Measurements from ENCODE around the gene GABRB2. TPM values are rescaled to one million over a fixed set of nuclear protein-coding genes. Genes with fewer than 3 reads are reported as not detected.

Gene GABRB2
- total RNA-seq, 1 experiment from 2014 or later, result not detected

DNA sequence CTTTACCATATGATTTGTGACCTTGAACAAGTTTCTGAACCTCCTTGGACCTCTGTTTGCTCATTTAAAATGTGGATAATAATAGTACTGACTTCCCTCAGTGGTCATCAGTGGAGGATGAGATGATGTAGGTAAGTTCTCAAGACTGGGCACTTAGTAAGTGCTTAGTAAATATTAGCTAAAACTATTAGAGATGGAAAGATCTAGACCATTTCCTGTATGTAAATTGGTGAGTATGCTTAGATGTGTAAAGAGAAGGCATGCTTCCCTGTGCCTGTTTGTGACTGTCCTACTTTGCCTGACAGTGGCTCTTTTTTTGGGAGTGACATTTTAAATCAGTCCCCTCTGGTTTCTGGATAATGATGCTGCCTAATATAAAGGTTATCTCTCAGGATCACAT lies 288.1 kb downstream of the GABRB2 start:
- Histone ChIP-seq H3K27ac (ENCODE audit: low read depth, low read length) (no peak overlapping the region), H4K20me1 (ENCODE audit: insufficient read depth) (no peaks in the 10 kb centered on the region), H3K9me3 (ENCODE audit: control insufficient read depth in 1 of 2, insufficient read depth in 1 of 2, low read depth in 1 of 2, low read length in 2 of 2) (peaks cover 0 to 15% of the 10 kb centered on the region in 2 experiments; a peak in 1 of 4 replicates), H3K4me2 (ENCODE audit: low read length) (no peak overlapping the region), H3K4me3 (replicated peaks in 1 of 2; ENCODE audit: low read depth in 1 of 2, low read length in 2 of 2) (no peak overlapping the region), H3K9me2 (ENCODE audit: insufficient read depth) (no peaks in the 10 kb centered on the region), H3K36me3 (ENCODE audit: control insufficient read depth in 1 of 2, insufficient read depth in 2 of 2, low read length in 2 of 2) (no peaks in the 10 kb centered on the region), H3K79me2 (ENCODE audit: insufficient read depth, low read length) (no peaks in the 10 kb centered on the region), H3K4me1 (ENCODE audit: control insufficient read depth in 1 of 2, insufficient read depth in 2 of 2, low read length in 2 of 2) (no peaks in the 10 kb centered on the region), H2AFZ (ENCODE audit: low read depth, low read length, poor library complexity, severe bottlenecking) (no peak overlapping the region), H3K27me3 (ENCODE audit: insufficient read depth, low read length) (no peaks in the 10 kb centered on the region), H3K9ac (ENCODE audit: low read length) (no peak overlapping the region)
- no peak for TF ChIP-seq ZNF274 (IDR thresholded peaks at IDR 0.05; ENCODE audit: low read depth, low read length)
- TF ChIP-seq, protein P1, sequence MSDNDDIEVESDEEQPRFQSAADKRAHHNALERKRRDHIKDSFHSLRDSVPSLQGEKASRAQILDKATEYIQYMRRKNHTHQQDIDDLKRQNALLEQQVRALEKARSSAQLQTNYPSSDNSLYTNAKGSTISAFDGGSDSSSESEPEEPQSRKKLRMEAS (IDR thresholded peaks at IDR 0.05), result no peak
- TF ChIP-seq SIN3A (IDR thresholded peaks at IDR 0.05; ENCODE audit: low read depth), result no peak
- no peak for TF ChIP-seq CBX3 (IDR thresholded peaks at IDR 0.05; ENCODE audit: low read depth)
- no peak for TF ChIP-seq ZFX (IDR thresholded peaks at IDR 0.05)
- TF ChIP-seq EGR1 (IDR thresholded peaks at IDR 0.05; ENCODE audit: low read depth), result no peak
- no peak for TF ChIP-seq POLR2A (IDR thresholded peaks at IDR 0.05; ENCODE audit: borderline replicate concordance, extremely low read depth, insufficient read depth, insufficient read length)
- TF ChIP-seq SP1 (IDR thresholded peaks at IDR 0.05; ENCODE audit: low read depth), result no peak
- no peak for TF ChIP-seq JUND (IDR thresholded peaks at IDR 0.05)
- TF ChIP-seq, protein P2, sequence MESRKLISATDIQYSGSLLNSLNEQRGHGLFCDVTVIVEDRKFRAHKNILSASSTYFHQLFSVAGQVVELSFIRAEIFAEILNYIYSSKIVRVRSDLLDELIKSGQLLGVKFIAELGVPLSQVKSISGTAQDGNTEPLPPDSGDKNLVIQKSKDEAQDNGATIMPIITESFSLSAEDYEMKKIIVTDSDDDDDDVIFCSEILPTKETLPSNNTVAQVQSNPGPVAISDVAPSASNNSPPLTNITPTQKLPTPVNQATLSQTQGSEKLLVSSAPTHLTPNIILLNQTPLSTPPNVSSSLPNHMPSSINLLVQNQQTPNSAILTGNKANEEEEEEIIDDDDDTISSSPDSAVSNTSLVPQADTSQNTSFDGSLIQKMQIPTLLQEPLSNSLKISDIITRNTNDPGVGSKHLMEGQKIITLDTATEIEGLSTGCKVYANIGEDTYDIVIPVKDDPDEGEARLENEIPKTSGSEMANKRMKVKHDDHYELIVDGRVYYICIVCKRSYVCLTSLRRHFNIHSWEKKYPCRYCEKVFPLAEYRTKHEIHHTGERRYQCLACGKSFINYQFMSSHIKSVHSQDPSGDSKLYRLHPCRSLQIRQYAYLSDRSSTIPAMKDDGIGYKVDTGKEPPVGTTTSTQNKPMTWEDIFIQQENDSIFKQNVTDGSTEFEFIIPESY (IDR thresholded peaks at IDR 0.05; ENCODE audit: extremely low read depth, insufficient replicate concordance, low read length), result no peak
- no peak for TF ChIP-seq TCF7L2 (IDR thresholded peaks at IDR 0.05; ENCODE audit: borderline replicate concordance, extremely low read depth, insufficient read depth, insufficient read length)
- TF ChIP-seq EZH2phosphoT487 (IDR thresholded peaks at IDR 0.05; ENCODE audit: borderline replicate concordance), result no peak
- TF ChIP-seq, protein P3, sequence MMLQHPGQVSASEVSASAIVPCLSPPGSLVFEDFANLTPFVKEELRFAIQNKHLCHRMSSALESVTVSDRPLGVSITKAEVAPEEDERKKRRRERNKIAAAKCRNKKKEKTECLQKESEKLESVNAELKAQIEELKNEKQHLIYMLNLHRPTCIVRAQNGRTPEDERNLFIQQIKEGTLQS (IDR thresholded peaks at IDR 0.05), result no peak
- no peak for TF ChIP-seq CEBPB (IDR thresholded peaks at IDR 0.05; ENCODE audit: low read depth)
- no peak for TF ChIP-seq RAD21 (IDR thresholded peaks at IDR 0.05; ENCODE audit: low read depth)
- TF ChIP-seq, protein P4, sequence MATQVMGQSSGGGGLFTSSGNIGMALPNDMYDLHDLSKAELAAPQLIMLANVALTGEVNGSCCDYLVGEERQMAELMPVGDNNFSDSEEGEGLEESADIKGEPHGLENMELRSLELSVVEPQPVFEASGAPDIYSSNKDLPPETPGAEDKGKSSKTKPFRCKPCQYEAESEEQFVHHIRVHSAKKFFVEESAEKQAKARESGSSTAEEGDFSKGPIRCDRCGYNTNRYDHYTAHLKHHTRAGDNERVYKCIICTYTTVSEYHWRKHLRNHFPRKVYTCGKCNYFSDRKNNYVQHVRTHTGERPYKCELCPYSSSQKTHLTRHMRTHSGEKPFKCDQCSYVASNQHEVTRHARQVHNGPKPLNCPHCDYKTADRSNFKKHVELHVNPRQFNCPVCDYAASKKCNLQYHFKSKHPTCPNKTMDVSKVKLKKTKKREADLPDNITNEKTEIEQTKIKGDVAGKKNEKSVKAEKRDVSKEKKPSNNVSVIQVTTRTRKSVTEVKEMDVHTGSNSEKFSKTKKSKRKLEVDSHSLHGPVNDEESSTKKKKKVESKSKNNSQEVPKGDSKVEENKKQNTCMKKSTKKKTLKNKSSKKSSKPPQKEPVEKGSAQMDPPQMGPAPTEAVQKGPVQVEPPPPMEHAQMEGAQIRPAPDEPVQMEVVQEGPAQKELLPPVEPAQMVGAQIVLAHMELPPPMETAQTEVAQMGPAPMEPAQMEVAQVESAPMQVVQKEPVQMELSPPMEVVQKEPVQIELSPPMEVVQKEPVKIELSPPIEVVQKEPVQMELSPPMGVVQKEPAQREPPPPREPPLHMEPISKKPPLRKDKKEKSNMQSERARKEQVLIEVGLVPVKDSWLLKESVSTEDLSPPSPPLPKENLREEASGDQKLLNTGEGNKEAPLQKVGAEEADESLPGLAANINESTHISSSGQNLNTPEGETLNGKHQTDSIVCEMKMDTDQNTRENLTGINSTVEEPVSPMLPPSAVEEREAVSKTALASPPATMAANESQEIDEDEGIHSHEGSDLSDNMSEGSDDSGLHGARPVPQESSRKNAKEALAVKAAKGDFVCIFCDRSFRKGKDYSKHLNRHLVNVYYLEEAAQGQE (IDR thresholded peaks at IDR 0.05; ENCODE audit: low read depth), result no peak
- intact Hi-C loops (cut with micrococcal nuclease), result no loop called here
- POLR2A ChIA-PET, result no interaction called here
- ATAC-seq (no peak), DNase-seq (ENCODE audit: low read depth, low spot score) (no peak)
- CTCF ChIA-PET, result no interaction called here
- no TSS peak for BruUV-seq (replicated peaks)
- RAD21 ChIA-PET (ENCODE audit: low non-redundant PET in 1 of 2, low total read pairs in 2 of 2, uncharacterized antibody in 2 of 2, unreplicated experiment in 2 of 2), result no interaction called here
